ENCODE data around the gene ACAA1.
"Not testable (repeated sequence)": the region's sequence is repeated elsewhere in the genome, so short reads cannot be mapped to it uniquely, and the experiment has no call there.

The ACAA1 gene

GRCh38 chr3:38154033-38154494 is 17.1 kb upstream of the ACAA1 start:
- peak; percentile 82 for DNase-seq (ENCODE audit: low read depth)

- DNase-seq (ENCODE audit: low read depth), result no peak
These were observed 16.3 kb upstream of the ACAA1 start for GRCh38 chr3:38153221-38153620.

GRCh38 chr3:38152609-38153008 is 15.7 kb upstream of the ACAA1 start:
- no peak for DNase-seq (ENCODE audit: low read depth)

DNA sequence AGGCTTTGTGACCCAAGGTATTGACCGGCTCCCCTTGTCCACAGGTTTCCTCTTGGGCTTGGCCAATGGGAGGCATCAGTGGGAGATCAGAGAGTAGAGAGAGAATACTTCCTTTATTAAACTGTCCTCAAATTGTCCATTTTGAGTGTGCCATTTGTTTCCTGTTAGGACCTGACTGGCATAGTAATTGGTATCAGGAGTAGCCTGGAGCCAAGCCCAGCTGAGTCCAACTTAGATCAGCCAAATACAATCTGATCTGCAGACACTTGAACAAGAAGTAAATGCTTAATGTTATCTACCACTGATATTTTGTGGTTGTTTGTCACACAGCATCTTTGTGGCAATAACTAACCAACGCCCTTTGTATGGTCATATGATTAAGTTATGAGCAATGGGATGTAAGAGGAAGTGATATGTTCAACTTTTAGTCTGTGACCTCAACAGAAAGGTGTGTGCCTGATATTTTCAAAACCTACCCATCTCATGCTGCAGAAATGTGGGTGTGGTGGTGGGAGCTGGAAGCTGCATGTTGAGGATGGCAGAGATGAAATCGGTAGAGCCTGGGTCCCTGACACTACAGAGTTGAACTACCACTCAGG is 14.8 kb upstream of the ACAA1 start:
- DNase-seq (ENCODE audit: low read depth), result no peak

DNA sequence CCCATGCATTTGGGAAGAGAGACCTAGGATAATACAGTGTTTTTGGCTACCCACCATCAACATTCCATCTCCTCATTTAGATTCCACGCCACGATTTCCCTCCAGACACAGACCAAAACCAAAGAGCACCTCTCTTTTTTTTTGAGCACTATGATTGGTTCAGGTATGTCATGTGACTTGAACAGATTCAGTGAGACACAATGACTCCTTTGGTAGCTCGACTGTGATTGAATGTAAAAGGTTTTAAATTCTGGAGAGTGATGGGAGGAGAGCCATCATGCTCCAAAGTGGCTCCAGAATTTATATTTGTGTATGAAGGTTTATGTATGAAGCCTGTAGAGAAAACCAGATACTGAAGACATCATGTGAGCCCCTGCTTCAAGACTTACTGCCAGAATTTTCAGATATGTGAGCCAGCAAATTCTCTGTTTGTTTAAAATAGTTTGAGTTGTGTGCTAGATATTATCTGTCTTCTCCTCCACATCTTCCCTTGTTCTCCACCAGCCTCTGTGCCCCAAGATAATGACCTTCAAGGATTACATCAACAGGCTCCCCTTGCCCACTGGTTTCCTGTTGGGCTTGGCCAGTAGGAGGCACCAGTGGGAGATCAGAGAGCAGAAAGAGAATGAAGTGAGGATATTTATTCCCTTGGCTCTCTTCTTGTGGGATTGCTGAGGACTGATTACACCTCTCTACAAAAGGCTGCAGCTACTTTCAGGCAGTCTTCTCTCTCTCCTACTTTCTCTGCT is 14.0 kb upstream of the ACAA1 start:
- no peak for DNase-seq (ENCODE audit: low read depth)

GRCh38 chr3:38149708-38150107 is 12.8 kb upstream of the ACAA1 start:
- DNase-seq (ENCODE audit: low read depth), result no peak

GRCh38 chr3:38148311-38148882 is 11.5 kb upstream of the ACAA1 start:
- no peak for DNase-seq (ENCODE audit: low read depth)

GRCh38 chr3:38147421-38147820 is 10.5 kb upstream of the ACAA1 start:
- DNase-seq (ENCODE audit: low read depth), result no peak

- no peak for DNase-seq (ENCODE audit: low read depth)
These were observed 9.6 kb upstream of the ACAA1 start for GRCh38 chr3:38146504-38146903.

- no peak for DNase-seq (ENCODE audit: low read depth)
These were observed 6.6 kb upstream of the ACAA1 start for GRCh38 chr3:38143511-38143910.

DNA sequence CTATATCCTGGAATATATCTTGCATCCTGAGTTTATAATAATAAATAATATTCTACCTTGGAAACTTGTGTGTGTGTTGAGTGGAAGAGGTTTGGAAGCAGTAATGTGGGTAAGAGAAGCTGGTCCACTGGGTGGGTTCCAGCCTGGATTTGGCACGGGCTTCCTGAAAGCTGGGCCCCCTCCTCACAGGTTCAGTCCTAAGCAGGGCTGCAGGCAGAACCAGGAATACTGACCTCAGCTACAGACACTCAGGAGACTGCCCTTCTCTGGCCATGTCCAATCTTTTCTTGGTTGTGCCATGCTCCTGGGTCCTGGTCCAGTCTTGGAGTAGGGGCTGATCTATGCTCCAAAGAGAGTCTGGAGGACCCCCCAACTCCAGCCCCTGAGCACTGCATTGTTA is 6.0 kb upstream of the ACAA1 start:
- DNase-seq (ENCODE audit: low read depth), result no peak

- DNase-seq (ENCODE audit: low read depth), result no peak
These were observed 5.0 kb upstream of the ACAA1 start for GRCh38 chr3:38141952-38142273.

DNA sequence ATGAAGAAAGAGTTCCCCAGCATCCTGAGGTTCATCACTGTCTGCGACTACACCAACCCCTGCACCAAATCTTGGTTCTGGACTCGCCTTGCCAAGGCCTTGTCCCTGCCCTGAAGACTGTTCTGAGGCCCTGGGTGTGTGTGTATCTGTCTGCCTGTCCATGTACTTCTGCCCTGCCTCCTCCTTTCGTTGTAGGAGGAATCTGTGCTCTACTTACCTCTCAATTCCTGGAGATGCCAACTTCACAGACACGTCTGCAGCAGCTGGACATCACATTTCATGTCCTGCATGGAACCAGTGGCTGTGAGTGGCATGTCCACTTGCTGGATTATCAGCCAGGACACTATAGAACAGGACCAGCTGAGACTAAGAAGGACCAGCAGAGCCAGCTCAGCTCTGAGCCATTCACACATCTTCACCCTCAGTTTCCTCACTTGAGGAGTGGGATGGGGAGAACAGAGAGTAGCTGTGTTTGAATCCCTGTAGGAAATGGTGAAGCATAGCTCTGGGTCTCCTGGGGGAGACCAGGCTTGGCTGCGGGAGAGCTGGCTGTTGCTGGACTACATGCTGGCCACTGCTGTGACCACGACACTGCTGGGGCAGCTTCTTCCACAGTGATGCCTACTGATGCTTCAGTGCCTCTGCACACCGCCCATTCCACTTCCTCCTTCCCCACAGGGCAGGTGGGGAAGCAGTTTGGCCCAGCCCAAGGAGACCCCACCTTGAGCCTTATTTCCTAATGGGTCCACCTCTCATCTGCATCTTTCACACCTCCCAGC is 4.4 kb upstream of the ACAA1 start:
- DNase-seq (ENCODE audit: low read depth), result no peak

GRCh38 chr3:38140326-38141172 is 3.6 kb upstream of the ACAA1 start:
- DNase-seq (ENCODE audit: low read depth), result no peak

GRCh38 chr3:38139652-38140051 is 2.7 kb upstream of the ACAA1 start:
- no peak for DNase-seq (ENCODE audit: low read depth)

- no peak for DNase-seq (ENCODE audit: low read depth)
These were observed 2.3 kb upstream of the ACAA1 start for GRCh38 chr3:38139191-38139590.

DNA sequence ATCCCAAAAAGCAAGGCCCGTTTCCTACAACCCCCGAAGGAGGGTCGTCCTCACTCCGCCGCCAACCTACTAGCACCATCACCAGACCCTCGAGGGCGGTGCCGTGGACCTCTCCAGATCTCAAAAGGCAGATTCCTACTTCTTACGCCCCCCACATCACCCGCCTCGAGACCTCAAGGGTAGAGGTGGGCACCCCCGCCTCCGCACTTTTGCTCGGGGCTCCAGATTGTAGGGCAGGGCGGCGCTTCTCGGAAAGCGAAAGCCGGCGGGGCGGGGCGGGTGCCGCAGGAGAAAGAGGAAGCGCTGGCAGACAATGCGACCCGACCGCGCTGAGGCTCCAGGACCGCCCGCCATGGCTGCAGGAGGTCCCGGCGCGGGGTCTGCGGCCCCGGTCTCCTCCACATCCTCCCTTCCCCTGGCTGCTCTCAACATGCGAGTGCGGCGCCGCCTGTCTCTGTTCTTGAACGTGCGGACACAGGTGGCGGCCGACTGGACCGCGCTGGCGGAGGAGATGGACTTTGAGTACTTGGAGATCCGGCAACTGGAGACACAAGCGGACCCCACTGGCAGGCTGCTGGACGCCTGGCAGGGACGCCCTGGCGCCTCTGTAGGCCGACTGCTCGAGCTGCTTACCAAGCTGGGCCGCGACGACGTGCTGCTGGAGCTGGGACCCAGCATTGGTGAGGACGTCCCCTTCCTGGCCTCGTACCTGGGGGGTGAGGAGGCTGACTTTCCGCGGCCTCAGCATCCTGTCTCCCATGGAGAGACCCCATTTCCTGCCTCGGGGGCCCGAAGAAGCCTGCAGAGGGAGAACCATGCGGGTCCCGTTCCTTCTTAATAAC is 1.6 kb upstream of the ACAA1 start, which contains the start of gene MYD88:
Gene MYD88, plus strand, starts transcription at position 313 of the 842 bp plus-strand sequence. Its CDS starts 40 bp downstream, at position 353.
- DNase-seq (ENCODE audit: low read depth), result peak; percentile 29

- DNase-seq (ENCODE audit: low read depth), result no peak
These were observed 855 bp upstream of the ACAA1 start for GRCh38 chr3:38137615-38138348.

DNA sequence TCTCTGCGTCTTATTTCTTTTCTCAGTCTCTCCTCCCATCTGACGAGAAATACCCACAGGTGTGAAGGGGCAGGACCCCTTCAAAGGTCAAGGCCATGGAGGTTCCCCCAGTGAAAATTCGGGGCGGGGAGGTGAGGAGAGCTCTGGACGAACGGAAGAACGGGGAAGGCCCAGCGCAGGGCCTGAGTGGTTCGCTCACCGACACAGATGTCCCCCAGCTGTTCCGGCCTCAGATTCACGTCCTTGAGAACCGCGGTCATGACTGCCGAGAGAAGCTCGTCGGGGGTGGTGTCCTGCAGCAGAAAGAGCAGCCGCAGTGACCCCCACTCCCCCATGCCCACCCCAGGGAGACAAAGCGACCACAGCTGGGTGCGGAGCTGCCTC is 542 bp downstream of the ACAA1 start:
- no peak for DNase-seq (ENCODE audit: low read depth)

- not testable (repeated sequence) for DNase-seq (ENCODE audit: low read depth)
These were observed 1.2 kb downstream of the ACAA1 start for GRCh38 chr3:38135621-38136277.

Data from stromal cell of bone marrow (primary cell).